Measurements from ENCODE around the gene SVOPL.

DNA sequence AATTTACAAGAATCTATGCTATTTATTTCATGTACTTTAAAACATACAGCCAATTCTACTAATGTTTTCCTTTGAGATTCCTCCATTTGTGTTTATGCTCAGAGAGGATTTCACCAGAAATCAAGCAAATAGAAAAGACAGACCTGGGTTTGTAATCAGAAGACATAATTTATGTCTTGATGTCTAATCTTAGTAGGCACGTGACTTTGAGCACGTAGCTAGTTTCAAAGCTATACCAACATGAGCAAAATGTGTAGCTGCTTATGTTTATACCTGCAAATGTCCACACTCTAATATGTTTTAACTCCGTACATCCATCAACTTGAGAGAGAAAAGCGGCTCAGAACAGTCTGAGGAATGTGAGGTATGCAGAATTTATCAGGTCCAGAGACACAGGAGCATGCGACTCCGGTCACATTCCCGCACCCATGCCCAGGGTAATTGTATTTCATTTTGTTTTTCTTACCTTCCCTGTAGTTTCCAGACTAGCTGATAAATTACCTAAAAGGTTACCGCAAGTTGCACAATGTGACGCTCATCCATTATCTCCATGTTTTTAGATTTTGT, 40.0 kb downstream of the SVOPL start:
- TF ChIP-seq YY1 (IDR thresholded peaks at IDR 0.05; ENCODE audit: insufficient read depth, insufficient read length) (no peak), ZNF274 (IDR thresholded peaks at IDR 0.05; ENCODE audit: low read depth, low read length) (no peak), SUZ12 (IDR thresholded peaks at IDR 0.05; ENCODE audit: extremely low read depth, insufficient read depth, insufficient read length) (no peak)

All from NT2/D1 (cell line).